Endothelial cell of umbilical vein (primary cell): ENCODE results near the gene EGFL7. TPM values are rescaled to one million over a fixed set of nuclear protein-coding genes. Genes with fewer than 3 reads are reported as not detected.

ENCODE experiments used
- BruUV-seq: library from RNA; stranded (reverse); fragments of 400-500 nt; replicated peaks from 2 replicates; lab custom pipeline; 2021; lab: Mats Ljungman, UMichigan
- CTCF ChIA-PET: fragments of 300-600, 350-600 bp; sonication (Branson Sonifier 250); formaldehyde crosslinking; loops from one replicate; lab custom pipeline; 2021; ENCODE audit warnings: antibody characterized with exemption, inconsistent platforms; lab: Charles Lee
- POLR2A ChIA-PET: fragments of 300-600, 350-600 bp; sonication (Branson Sonifier 250); formaldehyde crosslinking; loops from one replicate; lab custom pipeline; 2021; ENCODE audit warnings: antibody characterized with exemption, inconsistent platforms; lab: Charles Lee
- DNase-seq: peaks from one replicate; pipeline ENCODE4 v3.0.0-alpha.2; 2011; ENCODE audit warnings: low read depth, low spot score
- FAIRE-seq: peaks from 2 replicates; lab custom pipeline; 2011; peaks lifted over from hg19 to GRCh38; lab: Jason Lieb, UNC
- H2AFZ ChIP-seq: 2 replicates; pipeline ENCODE4 v1.6.0; 2012; ENCODE audit warnings: low read depth, low read length, control low read depth, inconsistent platforms
- H3K27ac ChIP-seq: 2 replicates; pipeline ENCODE4 v1.5.1; 2011; ENCODE audit warnings: low read depth, mild to moderate bottlenecking, control low read depth, low read length, moderate library complexity; ENCODE audit not compliant: insufficient read depth
- H3K27me3 ChIP-seq, 2 experiments: 2 replicates each; pipeline versions ENCODE4 v1.6.0 to v1.6.1; 2011; ENCODE audit warnings: low read length in 2 of 2, mixed read lengths in 1 of 2; ENCODE audit not compliant: control insufficient read depth in 2 of 2, insufficient read depth in 2 of 2
- H3K36me3 ChIP-seq, 2 experiments: 2 replicates in 1 of 2; 3 replicates in 1 of 2; pipeline ENCODE4 v1.5.1; 2011; ENCODE audit warnings: low read length in 2 of 2, mild to moderate bottlenecking in 1 of 2, moderate library complexity in 1 of 2; ENCODE audit not compliant: control insufficient read depth in 2 of 2, insufficient read depth in 2 of 2; ENCODE audit errors: extremely low read depth in 1 of 2
- H3K4me1 ChIP-seq: 3 replicates; pipeline ENCODE4 v1.5.1; 2011; ENCODE audit warnings: mild to moderate bottlenecking, low read length; ENCODE audit not compliant: control insufficient read depth, insufficient read depth; ENCODE audit errors: extremely low read depth
- H3K4me2 ChIP-seq: 2 replicates; pipeline ENCODE4 v1.6.1; 2011; ENCODE audit warnings: low read length, control low read depth, mixed read lengths; ENCODE audit not compliant: insufficient read depth
- H3K4me3 ChIP-seq, 3 experiments: fragments of 200-600 bp in 1 of 3; sonication (generic), shearing (Covaris generic) in 1 of 3; replicated peaks in 1 of 3; 2 replicates each; pipeline ENCODE4 v1.5.1; 2011 to 2016; ENCODE audit warnings: control low read depth in 3 of 3, low read length in 3 of 3, mild to moderate bottlenecking in 2 of 3, inconsistent platforms in 1 of 3, low read depth in 1 of 3, moderate library complexity in 1 of 3; ENCODE audit not compliant: insufficient read depth in 1 of 3
- H3K79me2 ChIP-seq: 2 replicates; pipeline ENCODE4 v1.6.0; 2012; ENCODE audit warnings: low read length, inconsistent platforms; ENCODE audit not compliant: control insufficient read depth, insufficient read depth
- H3K9ac ChIP-seq: replicated peaks from 2 replicates; pipeline ENCODE3; 2011; ENCODE audit warnings: low read length, control low read depth; ENCODE audit not compliant: insufficient read depth; ENCODE audit errors: extremely low read depth
- H3K9me1 ChIP-seq: replicated peaks from 3 replicates; pipeline ENCODE4 v1.6.0; 2011; ENCODE audit warnings: mild to moderate bottlenecking, low read length; ENCODE audit not compliant: control insufficient read depth, insufficient read depth; ENCODE audit errors: extremely low read depth
- H3K9me3 ChIP-seq: replicated peaks from 2 replicates; pipeline ENCODE4 v1.5.1; 2012; ENCODE audit warnings: low read length, inconsistent platforms; ENCODE audit not compliant: control insufficient read depth, insufficient read depth
- H4K20me1 ChIP-seq: replicated peaks from 2 replicates; pipeline ENCODE3; 2011; ENCODE audit warnings: mild to moderate bottlenecking, low read length; ENCODE audit not compliant: control insufficient read depth, insufficient read depth; ENCODE audit errors: extremely low read depth
- CTCF ChIP-seq, 2 donors: IDR thresholded peaks; 1 replicate in 1 of 2; 2 replicates in 1 of 2; pipeline ENCODE4 v1.5.1; 2011; ENCODE audit warnings: low read length in 2 of 2, mild to moderate bottlenecking in 2 of 2, moderate library complexity in 2 of 2, control low read depth in 1 of 2, inconsistent platforms in 1 of 2, low read depth in 1 of 2; ENCODE audit not compliant: insufficient read depth in 1 of 2; ENCODE audit errors: extremely low read depth in 1 of 2
- EZH2 ChIP-seq: IDR thresholded peaks from 2 replicates; pipeline ENCODE4 v1.6.1; 2012; ENCODE audit warnings: borderline replicate concordance, low read depth, mild to moderate bottlenecking, moderate library complexity, low read length, inconsistent platforms; ENCODE audit not compliant: severe bottlenecking
- FOS ChIP-seq: IDR thresholded peaks from 2 replicates; pipeline ENCODE4 v1.6.1; 2011; ENCODE audit warnings: mild to moderate bottlenecking, low read length, moderate library complexity, borderline replicate concordance; ENCODE audit not compliant: insufficient read depth
- GATA2 ChIP-seq: IDR thresholded peaks from 2 replicates; pipeline ENCODE4 v1.7.0; 2011; ENCODE audit warnings: low read depth, mild to moderate bottlenecking, moderate library complexity, mixed read lengths, low read length; ENCODE audit not compliant: insufficient read length, insufficient read depth
- JUN ChIP-seq: IDR thresholded peaks from 2 replicates; pipeline ENCODE4 v1.6.1; 2011; ENCODE audit warnings: borderline replicate concordance, low read depth; ENCODE audit not compliant: insufficient read length, insufficient read depth
- MAX ChIP-seq: IDR thresholded peaks from 2 replicates; pipeline ENCODE4 v1.6.1; 2011; ENCODE audit not compliant: insufficient read depth, insufficient read length
- MYC ChIP-seq: IDR thresholded peaks from one replicate; pipeline ENCODE4 v1.6.1; 2011; ENCODE audit warnings: mild to moderate bottlenecking, low read depth, low read length
- POLR2A ChIP-seq: IDR thresholded peaks from 2 replicates; pipeline ENCODE4 v1.6.1; 2012; ENCODE audit warnings: low read depth, mild to moderate bottlenecking, control low read depth, low read length
- POLR2AphosphoS5 ChIP-seq: IDR thresholded peaks from 2 replicates; pipeline ENCODE4 v1.6.1; 2012; ENCODE audit warnings: low read depth, mild to moderate bottlenecking, control low read depth, low read length, moderate library complexity; ENCODE audit not compliant: insufficient read depth
- dilution Hi-C: fragments of 300-500 bp; cut with MboI; formaldehyde crosslinking; loops from one replicate; pipeline ENCODE4 v1.15.0; 2019; ENCODE audit warnings: low sequenced_read_pairs; ENCODE audit not compliant: extremely low pct_ligation_motif_present
- intact Hi-C: fragments of 100-400 bp; cut with micrococcal nuclease; formaldehyde crosslinking; loops from one replicate; pipeline ENCODE4 v1.10.0; 2022
- polyA plus RNA-seq, 4 experiments: library from polyadenylated mRNA; depleted of rRNA in 3 of 4; stranded (reverse) in 3 of 4; unstranded in 1 of 4; fragments of >200 nt; gene quantifications; 2 replicates each; pipeline versions ENCODE4 v1.2.1 to v1.2.3, GENCODE V29; 2011 to 2012; ENCODE audit warnings: missing spikeins in 1 of 4
- total RNA-seq: library from RNA; stranded (reverse); gene quantifications from 2 replicates; pipeline ENCODE4 v1.2.3, GENCODE V29; 2021

The EGFL7 gene
- total and polyA plus RNA-seq, 2 donors (not counting 3 experiments of a cell fraction or from before 2014, with no cell fraction given): 1,043 to 1,377 TPM

GRCh38 chr9:136714893-136715274 is 52.2 kb downstream of the EGFL7 start:
- Histone ChIP-seq H3K4me1 (peaks cover 43% of the 10 kb centered on the region), H3K9ac (peak overlapping the region; percentile 54), H3K4me2 (peak overlapping the region; percentile 25), H3K36me3 (peaks cover 0 to 8% of the 10 kb centered on the region in 2 experiments), H2AFZ (no peak overlapping the region), H3K9me3 (no peaks in the 10 kb centered on the region), H3K9me1 (no peaks in the 10 kb centered on the region), H4K20me1 (no peaks in the 10 kb centered on the region), H3K27ac (peak overlapping the region; percentile 96), H3K4me3 (peak overlapping the region in 1 of 3 experiments; percentile 2), H3K27me3 (no peaks in the 10 kb centered on the region), H3K79me2 (peaks cover 53% of the 10 kb centered on the region)
- intact Hi-C loops (loop anchor here (2.0 to 5.0 kb wide), 4 partner anchors 43 to 233 kb away; partner anchors contain the start of gene SEC16A), dilution Hi-C loops (no loop called here)
- no TSS peak for BruUV-seq
- no peak for FAIRE-seq
- POLR2A ChIA-PET: interaction anchor here (1.9 to 3.8 kb wide), 3 partner anchors 11 to 28 kb away, joined by 7 to 32 read pairs (median 10); partner anchors contain the start of gene AGPAT2
- TF ChIP-seq FOS (no peak), GATA2 (no peak), POLR2A (no peak), POLR2AphosphoS5 (no peak), CTCF (IDR thresholded peaks at IDR 0.05; ENCODE audit: extremely low read depth in 1 of 2, insufficient read depth in 1 of 2, low read depth in 1 of 2, low read length in 2 of 2) (no peak), MYC (no peak), JUN (no peak), MAX (no peak), EZH2 (no peak)
- no peak for DNase-seq
- CTCF ChIA-PET: interaction anchor here (1.0 to 2.1 kb wide), 3 partner anchors 11 to 71 kb away, joined by 3 to 16 read pairs (median 6); no protein-coding TSS in a partner anchor
